Measurements from ENCODE around the gene SMIM27. TPM values are rescaled to one million over a fixed set of nuclear protein-coding genes. Genes with fewer than 3 reads are reported as not detected.

The SMIM27 gene
- total and polyA plus RNA-seq, 2 of the 13 experiments (the other 11 are each of a cell fraction or from before 2014, with no cell fraction given): 17.9 to 19.0 TPM

- TF ChIP-seq MYPOP (CRISPR knock-in tag; IDR thresholded peaks at IDR 0.05) (peak; percentile 46; the same call in 1 of the 2 replicates), TFDP2 (CRISPR knock-in tag; IDR thresholded peaks at IDR 0.05) (peak; percentile 74; the same call in 1 of the 2 replicates), ZNF256 (CRISPR knock-in tag; conservative IDR thresholded peaks at IDR 0.05) (no peak), GLMP (CRISPR knock-in tag; IDR thresholded peaks at IDR 0.05; ENCODE audit: borderline replicate concordance) (no peak), SAP130 (CRISPR knock-in tag; IDR thresholded peaks at IDR 0.05; ENCODE audit: low read depth) (peak; percentile 81), ZNF331 (CRISPR knock-in tag; IDR thresholded peaks at IDR 0.05) (peak; percentile 7; the same call in 1 of the 2 replicates), SRSF1 (optimal IDR thresholded peaks at IDR 0.05; ENCODE audit: low read depth, low read length) (peak; percentile 37), ZNF660 (CRISPR knock-in tag; IDR thresholded peaks at IDR 0.05; ENCODE audit: borderline replicate concordance, low read depth) (no peak), SALL2 (CRISPR knock-in tag; IDR thresholded peaks at IDR 0.05) (0 out of 2 replicates have a peak, but pooled peaks have one; percentile 38), ZNF281 (CRISPR knock-in tag; IDR thresholded peaks at IDR 0.05; ENCODE audit: borderline replicate concordance) (peak; percentile 86; the same call in 1 of the 2 replicates), TBX2 (CRISPR knock-in tag; IDR thresholded peaks at IDR 0.05; ENCODE audit: borderline replicate concordance) (peak; percentile 69), HDAC6 (IDR thresholded peaks at IDR 0.05; ENCODE audit: low read depth, low read length) (no peak), ATAD3A (CRISPR knock-in tag; IDR thresholded peaks at IDR 0.05) (no peak), UBTF (CRISPR knock-in tag; IDR thresholded peaks at IDR 0.05) (peak; percentile 95), MLLT10 (CRISPR knock-in tag; IDR thresholded peaks at IDR 0.05) (no peak), ZBTB49 (CRISPR knock-in tag; IDR thresholded peaks at IDR 0.05; ENCODE audit: borderline replicate concordance) (no peak), KDM5A (IDR thresholded peaks at IDR 0.05; ENCODE audit: borderline replicate concordance, low read length) (peak; percentile 72; the same call in 1 of the 2 replicates)
Observed at GRCh38 chr9:32550562-32551275, 1.4 kb upstream of the SMIM27 start (continued).

Measured in HepG2 (cell line).